A549 (cell line): ENCODE measurements around the gene EEFSEC.

Experiments
- CBX2 ChIP-seq: fragments of 200-600 bp; sonication (generic); IDR thresholded peaks from 2 replicates; pipeline ENCODE4 v1.6.1; 2016; ENCODE audit warnings: low read depth, mild to moderate bottlenecking, borderline replicate concordance
- MAZ ChIP-seq: fragments of 150-350 bp; IDR thresholded peaks from 2 replicates; pipeline ENCODE4 v1.6.1; 2014; ENCODE audit warnings: antibody characterized with exemption, low read depth, low read length, borderline replicate concordance
- TF ChIP-seq, protein P1 (sequence below): fragments of >200 bp; sonication (Bioruptor Twin); formaldehyde crosslinking; IDR thresholded peaks from 3 replicates; pipeline ENCODE4 v1.5.1; 2016

GRCh38 chr3:128452678-128453275 is 299.5 kb downstream of the EEFSEC start:
- no peak for TF ChIP-seq MAZ
- no peak for TF ChIP-seq CBX2
- TF ChIP-seq, protein P1, sequence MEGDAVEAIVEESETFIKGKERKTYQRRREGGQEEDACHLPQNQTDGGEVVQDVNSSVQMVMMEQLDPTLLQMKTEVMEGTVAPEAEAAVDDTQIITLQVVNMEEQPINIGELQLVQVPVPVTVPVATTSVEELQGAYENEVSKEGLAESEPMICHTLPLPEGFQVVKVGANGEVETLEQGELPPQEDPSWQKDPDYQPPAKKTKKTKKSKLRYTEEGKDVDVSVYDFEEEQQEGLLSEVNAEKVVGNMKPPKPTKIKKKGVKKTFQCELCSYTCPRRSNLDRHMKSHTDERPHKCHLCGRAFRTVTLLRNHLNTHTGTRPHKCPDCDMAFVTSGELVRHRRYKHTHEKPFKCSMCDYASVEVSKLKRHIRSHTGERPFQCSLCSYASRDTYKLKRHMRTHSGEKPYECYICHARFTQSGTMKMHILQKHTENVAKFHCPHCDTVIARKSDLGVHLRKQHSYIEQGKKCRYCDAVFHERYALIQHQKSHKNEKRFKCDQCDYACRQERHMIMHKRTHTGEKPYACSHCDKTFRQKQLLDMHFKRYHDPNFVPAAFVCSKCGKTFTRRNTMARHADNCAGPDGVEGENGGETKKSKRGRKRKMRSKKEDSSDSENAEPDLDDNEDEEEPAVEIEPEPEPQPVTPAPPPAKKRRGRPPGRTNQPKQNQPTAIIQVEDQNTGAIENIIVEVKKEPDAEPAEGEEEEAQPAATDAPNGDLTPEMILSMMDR, result no peak
